ENCODE measurements around the gene ADK. TPM values are rescaled to one million over a fixed set of nuclear protein-coding genes. Genes with fewer than 3 reads are reported as not detected.

Gene ADK
- total and polyA plus RNA-seq, 2 experiments from 2014 or later: 39.9 to 53.0 TPM

DNA sequence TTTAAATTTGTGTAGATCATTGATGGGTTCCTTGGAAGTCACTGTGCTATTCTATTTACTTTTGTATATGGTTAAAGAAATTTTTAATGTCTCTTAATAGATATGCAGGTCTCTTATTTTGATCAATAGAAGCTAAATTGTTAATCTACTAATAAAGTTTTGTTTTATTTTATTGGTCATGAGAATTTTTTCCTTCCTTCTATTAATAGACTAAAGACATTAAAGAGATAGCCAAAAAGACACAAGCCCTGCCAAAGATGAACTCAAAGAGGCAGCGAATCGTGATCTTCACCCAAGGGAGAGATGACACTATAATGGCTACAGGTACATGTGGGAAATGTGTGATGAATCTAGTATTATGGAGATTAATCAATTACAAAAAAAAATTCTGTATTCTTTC is 449.1 kb downstream of the ADK start:
- no peaks in the 10 kb centered on the region for H3K27me3 ChIP-seq (ENCODE audit: insufficient read depth)
- peaks cover 15% of the 10 kb centered on the region; the same call in 1 of the 3 replicates for H3K9me3 Mint-ChIP-seq
- H3F3A ChIP-seq (replicated peaks; ENCODE audit: low read depth): no peaks in the 10 kb centered on the region
- H3K27ac Mint-ChIP-seq: no peak overlapping the region
- H3K27me3 Mint-ChIP-seq (ENCODE audit: insufficient read depth, low read depth, poor library complexity): no peaks in the 10 kb centered on the region
- no peak overlapping the region for H3K4me3 Mint-ChIP-seq
- no peak overlapping the region for H3K4me2 ChIP-seq
- no peaks in the 10 kb centered on the region for H3K79me2 ChIP-seq (replicated peaks; ENCODE audit: insufficient read depth)
- no peaks in the 10 kb centered on the region for H3K9me2 ChIP-seq (ENCODE audit: insufficient read depth)
- H3K4me3 ChIP-seq: no peak overlapping the region
- no peak for DNase-seq (ENCODE audit: low spot score)
- no peak for TF ChIP-seq EZH2 (IDR thresholded peaks at IDR 0.05; ENCODE audit: low read depth, unreplicated experiment)
- TF ChIP-seq CTCF (conservative IDR thresholded peaks at IDR 0.05; ENCODE audit: low read depth in 2 of 2): no peak
- TF ChIP-seq, protein P1, sequence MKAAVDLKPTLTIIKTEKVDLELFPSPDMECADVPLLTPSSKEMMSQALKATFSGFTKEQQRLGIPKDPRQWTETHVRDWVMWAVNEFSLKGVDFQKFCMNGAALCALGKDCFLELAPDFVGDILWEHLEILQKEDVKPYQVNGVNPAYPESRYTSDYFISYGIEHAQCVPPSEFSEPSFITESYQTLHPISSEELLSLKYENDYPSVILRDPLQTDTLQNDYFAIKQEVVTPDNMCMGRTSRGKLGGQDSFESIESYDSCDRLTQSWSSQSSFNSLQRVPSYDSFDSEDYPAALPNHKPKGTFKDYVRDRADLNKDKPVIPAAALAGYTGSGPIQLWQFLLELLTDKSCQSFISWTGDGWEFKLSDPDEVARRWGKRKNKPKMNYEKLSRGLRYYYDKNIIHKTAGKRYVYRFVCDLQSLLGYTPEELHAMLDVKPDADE (IDR thresholded peaks at IDR 0.05): no peak
- TF ChIP-seq JUNB (IDR thresholded peaks at IDR 0.05; ENCODE audit: unreplicated experiment): no peak
- TF ChIP-seq ZNF331 (CRISPR knock-in tag; IDR thresholded peaks at IDR 0.05; ENCODE audit: low read depth): no peak
- TF ChIP-seq POLR2AphosphoS5 (IDR thresholded peaks at IDR 0.05; ENCODE audit: low read depth): no peak
- no peaks in the 10 kb centered on the region for H3K4me1 Mint-ChIP-seq
- no peaks in the 10 kb centered on the region for H3K36me3 ChIP-seq (ENCODE audit: insufficient read depth)
- peaks cover 12% of the 10 kb centered on the region; the same call in 2 of the 3 replicates for H3K36me3 Mint-ChIP-seq (ENCODE audit: low read depth)
- no peaks in the 10 kb centered on the region for H3K4me1 ChIP-seq (ENCODE audit: insufficient read depth)
- no peak for ATAC-seq
- no peak overlapping the region for H3K27ac ChIP-seq (ENCODE audit: low read depth)
- H4K20me1 ChIP-seq (replicated peaks; ENCODE audit: insufficient read depth): no peaks in the 10 kb centered on the region
- H2AFZ ChIP-seq: no peak overlapping the region

- DNase-seq (ENCODE audit: low spot score) (no peak), ATAC-seq (no peak)
- H3K27me3 Mint-ChIP-seq (ENCODE audit: insufficient read depth, low read depth, poor library complexity): no peaks in the 10 kb centered on the region
- no peak overlapping the region for H3K4me2 ChIP-seq
- no peaks in the 10 kb centered on the region for H3K4me1 Mint-ChIP-seq
- H3K27ac ChIP-seq (ENCODE audit: low read depth): no peak overlapping the region
- no peaks in the 10 kb centered on the region for H4K20me1 ChIP-seq (replicated peaks; ENCODE audit: insufficient read depth)
- H3K4me1 ChIP-seq (ENCODE audit: insufficient read depth): no peaks in the 10 kb centered on the region
- H3K27ac Mint-ChIP-seq: no peak overlapping the region
- no peak for TF ChIP-seq ZNF331 (CRISPR knock-in tag; IDR thresholded peaks at IDR 0.05; ENCODE audit: low read depth)
- H3K4me3 ChIP-seq: no peak overlapping the region
- no peak overlapping the region for H2AFZ ChIP-seq
- H3F3A ChIP-seq (replicated peaks; ENCODE audit: low read depth): no peaks in the 10 kb centered on the region
- no peak overlapping the region for H3K4me3 Mint-ChIP-seq
- no peaks in the 10 kb centered on the region for H3K79me2 ChIP-seq (replicated peaks; ENCODE audit: insufficient read depth)
- peaks cover 12% of the 10 kb centered on the region; the same call in 2 of the 3 replicates for H3K36me3 Mint-ChIP-seq (ENCODE audit: low read depth)
- H3K9me2 ChIP-seq (ENCODE audit: insufficient read depth): no peaks in the 10 kb centered on the region
- H3K27me3 ChIP-seq (ENCODE audit: insufficient read depth): no peaks in the 10 kb centered on the region
- H3K9me3 Mint-ChIP-seq: peaks cover 15% of the 10 kb centered on the region; the same call in 1 of the 3 replicates
- no peaks in the 10 kb centered on the region for H3K36me3 ChIP-seq (ENCODE audit: insufficient read depth)
Observed at GRCh38 chr10:74602576-74602975, 451.6 kb downstream of the ADK start.

- Mint-ChIP-seq H3K27ac (no peak overlapping the region), H3K4me1 (peaks cover 15% of the 10 kb centered on the region), H3K9me3 (no peaks in the 10 kb centered on the region), H3K36me3 (ENCODE audit: low read depth) (0 out of 3 replicates have a peak, but pooled peaks cover 3% of the 10 kb centered on the region), H3K4me3 (no peak overlapping the region), H3K27me3 (ENCODE audit: insufficient read depth, low read depth, poor library complexity) (peaks cover 2% of the 10 kb centered on the region)
- DNase-seq (ENCODE audit: low spot score) (no peak), ATAC-seq (no peak)
- peaks cover 21% of the 10 kb centered on the region; the same call in 1 of the 2 replicates for H3K4me1 ChIP-seq (ENCODE audit: insufficient read depth)
- H3F3A ChIP-seq (replicated peaks; ENCODE audit: low read depth): no peaks in the 10 kb centered on the region
- H3K79me2 ChIP-seq (replicated peaks; ENCODE audit: insufficient read depth): no peaks in the 10 kb centered on the region
- no peak overlapping the region for H3K27ac ChIP-seq (ENCODE audit: low read depth)
- H4K20me1 ChIP-seq (replicated peaks; ENCODE audit: insufficient read depth): no peaks in the 10 kb centered on the region
- H3K4me2 ChIP-seq: no peak overlapping the region
- H3K36me3 ChIP-seq (ENCODE audit: insufficient read depth): no peaks in the 10 kb centered on the region
- no peaks in the 10 kb centered on the region for H3K9me2 ChIP-seq (ENCODE audit: insufficient read depth)
- H3K27me3 ChIP-seq (ENCODE audit: insufficient read depth): no peaks in the 10 kb centered on the region
- H3K4me3 ChIP-seq: no peak overlapping the region
- H2AFZ ChIP-seq: no peak overlapping the region
- TF ChIP-seq, protein P2, sequence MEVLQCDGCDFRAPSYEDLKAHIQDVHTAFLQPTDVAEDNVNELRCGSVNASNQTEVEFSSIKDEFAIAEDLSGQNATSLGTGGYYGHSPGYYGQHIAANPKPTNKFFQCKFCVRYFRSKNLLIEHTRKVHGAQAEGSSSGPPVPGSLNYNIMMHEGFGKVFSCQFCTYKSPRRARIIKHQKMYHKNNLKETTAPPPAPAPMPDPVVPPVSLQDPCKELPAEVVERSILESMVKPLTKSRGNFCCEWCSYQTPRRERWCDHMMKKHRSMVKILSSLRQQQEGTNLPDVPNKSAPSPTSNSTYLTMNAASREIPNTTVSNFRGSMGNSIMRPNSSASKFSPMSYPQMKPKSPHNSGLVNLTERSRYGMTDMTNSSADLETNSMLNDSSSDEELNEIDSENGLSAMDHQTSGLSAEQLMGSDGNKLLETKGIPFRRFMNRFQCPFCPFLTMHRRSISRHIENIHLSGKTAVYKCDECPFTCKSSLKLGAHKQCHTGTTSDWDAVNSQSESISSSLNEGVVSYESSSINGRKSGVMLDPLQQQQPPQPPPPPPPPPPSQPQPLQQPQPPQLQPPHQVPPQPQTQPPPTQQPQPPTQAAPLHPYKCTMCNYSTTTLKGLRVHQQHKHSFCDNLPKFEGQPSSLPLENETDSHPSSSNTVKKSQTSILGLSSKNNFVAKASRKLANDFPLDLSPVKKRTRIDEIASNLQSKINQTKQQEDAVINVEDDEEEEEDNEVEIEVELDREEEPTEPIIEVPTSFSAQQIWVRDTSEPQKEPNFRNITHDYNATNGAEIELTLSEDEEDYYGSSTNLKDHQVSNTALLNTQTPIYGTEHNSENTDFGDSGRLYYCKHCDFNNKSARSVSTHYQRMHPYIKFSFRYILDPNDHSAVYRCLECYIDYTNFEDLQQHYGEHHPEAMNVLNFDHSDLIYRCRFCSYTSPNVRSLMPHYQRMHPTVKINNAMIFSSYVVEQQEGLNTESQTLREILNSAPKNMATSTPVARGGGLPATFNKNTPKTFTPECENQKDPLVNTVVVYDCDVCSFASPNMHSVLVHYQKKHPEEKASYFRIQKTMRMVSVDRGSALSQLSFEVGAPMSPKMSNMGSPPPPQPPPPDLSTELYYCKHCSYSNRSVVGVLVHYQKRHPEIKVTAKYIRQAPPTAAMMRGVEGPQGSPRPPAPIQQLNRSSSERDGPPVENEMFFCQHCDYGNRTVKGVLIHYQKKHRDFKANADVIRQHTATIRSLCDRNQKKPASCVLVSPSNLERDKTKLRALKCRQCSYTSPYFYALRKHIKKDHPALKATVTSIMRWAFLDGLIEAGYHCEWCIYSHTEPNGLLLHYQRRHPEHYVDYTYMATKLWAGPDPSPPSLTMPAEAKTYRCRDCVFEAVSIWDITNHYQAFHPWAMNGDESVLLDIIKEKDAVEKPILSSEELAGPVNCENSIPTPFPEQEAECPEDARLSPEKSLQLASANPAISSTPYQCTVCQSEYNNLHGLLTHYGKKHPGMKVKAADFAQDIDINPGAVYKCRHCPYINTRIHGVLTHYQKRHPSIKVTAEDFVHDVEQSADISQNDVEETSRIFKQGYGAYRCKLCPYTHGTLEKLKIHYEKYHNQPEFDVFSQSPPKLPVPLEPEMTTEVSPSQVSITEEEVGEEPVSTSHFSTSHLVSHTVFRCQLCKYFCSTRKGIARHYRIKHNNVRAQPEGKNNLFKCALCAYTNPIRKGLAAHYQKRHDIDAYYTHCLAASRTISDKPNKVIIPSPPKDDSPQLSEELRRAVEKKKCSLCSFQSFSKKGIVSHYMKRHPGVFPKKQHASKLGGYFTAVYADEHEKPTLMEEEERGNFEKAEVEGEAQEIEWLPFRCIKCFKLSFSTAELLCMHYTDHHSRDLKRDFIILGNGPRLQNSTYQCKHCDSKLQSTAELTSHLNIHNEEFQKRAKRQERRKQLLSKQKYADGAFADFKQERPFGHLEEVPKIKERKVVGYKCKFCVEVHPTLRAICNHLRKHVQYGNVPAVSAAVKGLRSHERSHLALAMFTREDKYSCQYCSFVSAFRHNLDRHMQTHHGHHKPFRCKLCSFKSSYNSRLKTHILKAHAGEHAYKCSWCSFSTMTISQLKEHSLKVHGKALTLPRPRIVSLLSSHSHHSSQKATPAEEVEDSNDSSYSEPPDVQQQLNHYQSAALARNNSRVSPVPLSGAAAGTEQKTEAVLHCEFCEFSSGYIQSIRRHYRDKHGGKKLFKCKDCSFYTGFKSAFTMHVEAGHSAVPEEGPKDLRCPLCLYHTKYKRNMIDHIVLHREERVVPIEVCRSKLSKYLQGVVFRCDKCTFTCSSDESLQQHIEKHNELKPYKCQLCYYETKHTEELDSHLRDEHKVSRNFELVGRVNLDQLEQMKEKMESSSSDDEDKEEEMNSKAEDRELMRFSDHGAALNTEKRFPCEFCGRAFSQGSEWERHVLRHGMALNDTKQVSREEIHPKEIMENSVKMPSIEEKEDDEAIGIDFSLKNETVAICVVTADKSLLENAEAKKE (CRISPR knock-in tag; IDR thresholded peaks at IDR 0.05): no peak
- no peak for TF ChIP-seq EZH2phosphoT487 (IDR thresholded peaks at IDR 0.05; ENCODE audit: unreplicated experiment)
- TF ChIP-seq POLR2AphosphoS5 (IDR thresholded peaks at IDR 0.05; ENCODE audit: low read depth): no peak
- no peak for TF ChIP-seq EZH2 (IDR thresholded peaks at IDR 0.05; ENCODE audit: low read depth, unreplicated experiment)
Observed at GRCh38 chr10:74610299-74610698, 459.3 kb downstream of the ADK start.
